Glutamatergic neuron (in vitro differentiated cells): ENCODE measurements around the gene NID1. TPM values are rescaled to one million over a fixed set of nuclear protein-coding genes. Genes with fewer than 3 reads are reported as not detected.

Source experiments
- DNase-seq: peaks from one replicate; pipeline ENCODE4 v3.0.0; 2022
- H3K27ac Mint-ChIP-seq: one replicate; pipeline ENCODE4 v1.8.0; 2020; ENCODE audit warnings: mild to moderate bottlenecking, mixed read lengths, inconsistent platforms; ENCODE audit not compliant: unreplicated experiment
- H3K27me3 Mint-ChIP-seq: one replicate; pipeline ENCODE4 v1.8.0; 2020; ENCODE audit warnings: mild to moderate bottlenecking, moderate library complexity, mixed read lengths, inconsistent platforms; ENCODE audit not compliant: unreplicated experiment
- H3K36me3 Mint-ChIP-seq: one replicate; pipeline ENCODE4 v1.8.0; 2020; ENCODE audit warnings: mild to moderate bottlenecking, mixed read lengths, inconsistent platforms; ENCODE audit not compliant: unreplicated experiment
- H3K4me1 Mint-ChIP-seq: one replicate; pipeline ENCODE4 v1.8.0; 2020; ENCODE audit warnings: mild to moderate bottlenecking, low read depth, mixed read lengths, inconsistent platforms; ENCODE audit not compliant: unreplicated experiment
- H3K4me3 Mint-ChIP-seq: one replicate; pipeline ENCODE4 v1.8.0; 2020; ENCODE audit warnings: mild to moderate bottlenecking, mixed read lengths, inconsistent platforms; ENCODE audit not compliant: unreplicated experiment
- H3K9me3 Mint-ChIP-seq: one replicate; pipeline ENCODE4 v1.8.0; 2020; ENCODE audit warnings: mild to moderate bottlenecking, moderate library complexity, mixed read lengths, inconsistent platforms; ENCODE audit not compliant: unreplicated experiment
- total RNA-seq: library from RNA; stranded (reverse); fragmentation: NEBNext Ultra II Directional; extraction: Animal tissue kit (Norgen Biotek cat#: 25700); gene quantifications from one replicate; pipeline ENCODE4 v1.2.1, GENCODE V29; 2021; ENCODE audit not compliant: unreplicated experiment
- TF ChIP-seq, protein P1 (sequence below): fragments of 200-600 bp; sonication (generic); IDR thresholded peaks from one replicate; pipeline ENCODE4 v1.5.0; 2021; ENCODE audit not compliant: partially characterized antibody, unreplicated experiment

The NID1 gene
- total RNA-seq, 1 donor from 2014 or later: 1.4 TPM

DNA sequence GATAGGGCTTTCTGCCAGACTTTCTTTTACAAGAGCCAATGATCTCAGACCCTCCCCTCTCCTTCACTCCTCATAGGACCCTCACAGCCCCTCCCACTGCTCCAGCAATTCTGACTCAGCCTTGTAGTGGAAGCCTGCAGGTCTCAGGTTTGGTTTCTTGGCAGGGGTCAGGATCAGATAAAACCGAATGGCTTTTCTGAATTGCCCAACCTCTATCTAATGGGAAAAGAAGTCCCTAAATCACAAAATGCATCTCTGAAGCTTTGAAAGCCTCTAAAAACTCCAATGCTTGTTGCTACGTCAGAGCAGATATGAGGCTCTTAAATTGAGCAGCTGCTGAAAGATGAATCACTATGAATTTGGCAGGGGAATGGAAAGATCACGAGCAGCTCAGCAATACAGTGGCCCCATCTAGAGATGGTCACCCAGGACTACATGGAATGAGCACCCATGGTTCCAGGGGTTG lies 74.5 kb downstream of the NID1 start:
- no peak overlapping the region for H3K4me3 Mint-ChIP-seq
- peaks cover 6% of the 10 kb centered on the region for H3K27me3 Mint-ChIP-seq
- TF ChIP-seq, protein P1, sequence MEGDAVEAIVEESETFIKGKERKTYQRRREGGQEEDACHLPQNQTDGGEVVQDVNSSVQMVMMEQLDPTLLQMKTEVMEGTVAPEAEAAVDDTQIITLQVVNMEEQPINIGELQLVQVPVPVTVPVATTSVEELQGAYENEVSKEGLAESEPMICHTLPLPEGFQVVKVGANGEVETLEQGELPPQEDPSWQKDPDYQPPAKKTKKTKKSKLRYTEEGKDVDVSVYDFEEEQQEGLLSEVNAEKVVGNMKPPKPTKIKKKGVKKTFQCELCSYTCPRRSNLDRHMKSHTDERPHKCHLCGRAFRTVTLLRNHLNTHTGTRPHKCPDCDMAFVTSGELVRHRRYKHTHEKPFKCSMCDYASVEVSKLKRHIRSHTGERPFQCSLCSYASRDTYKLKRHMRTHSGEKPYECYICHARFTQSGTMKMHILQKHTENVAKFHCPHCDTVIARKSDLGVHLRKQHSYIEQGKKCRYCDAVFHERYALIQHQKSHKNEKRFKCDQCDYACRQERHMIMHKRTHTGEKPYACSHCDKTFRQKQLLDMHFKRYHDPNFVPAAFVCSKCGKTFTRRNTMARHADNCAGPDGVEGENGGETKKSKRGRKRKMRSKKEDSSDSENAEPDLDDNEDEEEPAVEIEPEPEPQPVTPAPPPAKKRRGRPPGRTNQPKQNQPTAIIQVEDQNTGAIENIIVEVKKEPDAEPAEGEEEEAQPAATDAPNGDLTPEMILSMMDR: no peak
- peaks cover 32% of the 10 kb centered on the region for H3K36me3 Mint-ChIP-seq
- no peaks in the 10 kb centered on the region for H3K4me1 Mint-ChIP-seq
- no peak overlapping the region for H3K27ac Mint-ChIP-seq
- DNase-seq: no peak
- peaks cover 15% of the 10 kb centered on the region for H3K9me3 Mint-ChIP-seq

DNA sequence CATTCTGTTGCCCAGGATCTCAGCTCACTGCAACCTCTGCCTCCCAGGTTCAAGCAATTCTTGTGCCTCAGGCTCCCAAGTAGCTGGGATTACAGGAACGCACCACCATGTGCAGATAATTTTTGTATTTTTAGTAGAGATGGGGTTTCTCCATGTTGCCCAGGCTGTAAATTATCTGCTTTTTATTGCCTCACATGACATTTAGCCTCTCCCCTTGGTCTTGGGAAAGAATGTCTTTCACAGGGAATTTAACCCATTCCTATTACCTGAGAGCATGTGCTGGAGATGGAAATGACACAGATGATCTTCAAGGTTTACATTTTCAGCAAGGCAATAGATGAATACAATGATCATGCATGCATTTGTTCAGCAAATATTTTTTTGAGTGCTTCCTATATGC lies 75.8 kb downstream of the NID1 start:
- TF ChIP-seq, protein P1: no peak
- H3K27me3 Mint-ChIP-seq: peaks cover 6% of the 10 kb centered on the region
- H3K27ac Mint-ChIP-seq: no peak overlapping the region
- H3K36me3 Mint-ChIP-seq: peaks cover 32% of the 10 kb centered on the region
- peaks cover 15% of the 10 kb centered on the region for H3K9me3 Mint-ChIP-seq
- no peak for DNase-seq
- no peaks in the 10 kb centered on the region for H3K4me1 Mint-ChIP-seq
- no peak overlapping the region for H3K4me3 Mint-ChIP-seq

DNA sequence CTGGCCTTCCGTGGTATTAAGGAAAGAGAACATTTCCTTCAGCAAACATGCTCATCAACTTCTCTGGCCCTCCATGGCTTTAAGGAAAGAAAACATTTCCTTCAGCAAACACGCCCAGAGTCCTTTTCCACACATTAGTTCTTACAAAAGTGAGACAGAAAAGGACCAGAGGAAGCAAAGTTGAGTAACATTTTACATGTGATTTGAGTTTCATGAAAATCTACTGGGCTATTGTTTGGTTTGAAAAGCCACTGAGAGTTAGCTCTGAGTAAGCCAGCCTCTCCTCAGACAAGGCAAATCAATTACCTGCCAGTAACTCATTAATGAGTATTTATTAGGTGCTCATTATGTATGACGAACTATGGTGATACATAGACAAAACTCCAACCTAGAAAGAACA lies 78.0 kb downstream of the NID1 start:
- DNase-seq: no peak
- Mint-ChIP-seq H3K27me3 (no peaks in the 10 kb centered on the region), H3K4me1 (no peaks in the 10 kb centered on the region), H3K36me3 (peaks cover 26% of the 10 kb centered on the region), H3K4me3 (no peak overlapping the region), H3K27ac (no peak overlapping the region), H3K9me3 (peaks cover 12% of the 10 kb centered on the region)
- TF ChIP-seq, protein P1: no peak

DNA sequence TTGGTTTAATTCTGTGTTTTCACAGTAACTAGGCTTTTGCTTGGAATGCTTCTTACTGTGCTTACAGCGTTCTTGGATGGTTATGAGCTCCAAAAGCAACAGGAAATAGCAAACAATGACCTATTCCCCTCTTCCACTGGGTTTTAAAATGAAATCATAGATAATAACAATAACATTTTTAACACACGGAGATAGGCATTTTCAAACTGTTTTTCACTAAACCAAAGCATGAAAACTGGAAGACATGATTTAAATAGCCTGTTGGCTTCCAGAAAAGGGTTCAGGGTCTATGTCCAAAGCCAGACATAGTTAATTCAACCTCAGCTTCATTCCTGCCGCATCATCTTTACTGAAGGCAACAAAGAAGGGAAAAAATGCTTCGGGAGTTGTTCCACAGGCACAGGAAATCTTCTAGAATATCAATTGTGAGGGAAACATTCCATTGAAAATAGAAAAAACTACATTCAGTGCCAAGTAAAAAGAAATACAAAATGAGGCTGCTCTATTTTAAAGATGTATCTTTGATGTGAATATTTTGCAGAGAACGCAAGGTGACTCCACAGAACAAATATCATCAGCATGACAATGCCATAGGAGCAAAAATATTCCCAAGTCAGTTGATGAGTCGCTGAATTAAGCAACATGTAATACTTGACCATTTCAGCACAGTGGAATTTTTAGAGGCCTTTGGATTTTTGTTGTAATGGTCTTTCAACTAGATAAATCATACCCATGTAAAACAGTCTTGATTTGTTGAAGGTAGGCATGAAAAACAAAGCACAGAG lies 80.7 kb downstream of the NID1 start:
- no peak for DNase-seq
- no peaks in the 10 kb centered on the region for H3K27me3 Mint-ChIP-seq
- TF ChIP-seq, protein P1: no peak
- H3K36me3 Mint-ChIP-seq: peaks cover 9% of the 10 kb centered on the region
- no peaks in the 10 kb centered on the region for H3K4me1 Mint-ChIP-seq
- H3K27ac Mint-ChIP-seq: no peak overlapping the region
- H3K4me3 Mint-ChIP-seq: no peak overlapping the region
- no peaks in the 10 kb centered on the region for H3K9me3 Mint-ChIP-seq

DNA sequence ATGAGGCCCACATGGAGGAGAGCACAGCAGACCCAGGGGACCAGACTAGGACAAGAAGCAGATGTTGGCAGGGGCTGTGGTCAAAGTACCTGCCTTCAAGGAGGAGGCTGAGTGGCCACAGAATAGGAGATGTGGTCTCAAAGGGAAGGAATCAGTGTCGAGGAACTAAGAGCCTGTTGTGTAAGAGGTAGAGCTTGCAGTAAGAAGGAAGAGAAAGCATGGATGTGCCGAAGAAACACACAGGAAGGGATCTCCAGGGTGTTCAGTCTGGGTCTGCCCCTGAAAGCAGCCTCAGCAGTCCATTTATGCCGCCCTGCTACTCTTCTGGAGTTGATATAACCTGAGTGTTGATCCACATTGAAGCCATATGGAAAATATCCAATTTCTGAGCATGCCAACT lies 83.9 kb downstream of the NID1 start:
- H3K4me1 Mint-ChIP-seq: no peaks in the 10 kb centered on the region
- no peak overlapping the region for H3K27ac Mint-ChIP-seq
- H3K9me3 Mint-ChIP-seq: peaks cover 10% of the 10 kb centered on the region
- DNase-seq: no peak
- no peak overlapping the region for H3K4me3 Mint-ChIP-seq
- H3K36me3 Mint-ChIP-seq: peaks cover 19% of the 10 kb centered on the region
- TF ChIP-seq, protein P1: no peak
- no peaks in the 10 kb centered on the region for H3K27me3 Mint-ChIP-seq
